ENCODE measurements around the gene WBP1.

DNA sequence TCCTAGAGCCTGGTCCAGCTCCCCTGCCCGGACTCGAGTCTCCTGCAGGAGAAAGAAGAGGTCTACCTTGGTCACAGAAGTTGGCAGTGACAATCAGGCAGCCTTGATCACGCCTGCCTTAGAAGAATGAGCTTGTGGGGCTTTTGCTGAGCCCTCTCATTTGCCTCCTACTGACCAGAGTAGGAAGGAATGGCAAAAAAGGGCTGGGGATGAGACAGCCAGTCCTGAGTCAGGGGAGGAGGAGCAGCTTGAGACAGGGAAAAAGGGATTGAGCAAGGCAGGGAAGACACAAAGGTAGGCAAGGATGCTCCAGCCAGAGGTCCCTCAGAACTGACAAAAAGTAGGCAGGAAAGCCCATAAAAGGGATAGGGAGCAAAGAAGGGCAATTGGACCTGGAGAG lies 30.7 kb upstream of the WBP1 start:
- TF ChIP-seq, protein P1, sequence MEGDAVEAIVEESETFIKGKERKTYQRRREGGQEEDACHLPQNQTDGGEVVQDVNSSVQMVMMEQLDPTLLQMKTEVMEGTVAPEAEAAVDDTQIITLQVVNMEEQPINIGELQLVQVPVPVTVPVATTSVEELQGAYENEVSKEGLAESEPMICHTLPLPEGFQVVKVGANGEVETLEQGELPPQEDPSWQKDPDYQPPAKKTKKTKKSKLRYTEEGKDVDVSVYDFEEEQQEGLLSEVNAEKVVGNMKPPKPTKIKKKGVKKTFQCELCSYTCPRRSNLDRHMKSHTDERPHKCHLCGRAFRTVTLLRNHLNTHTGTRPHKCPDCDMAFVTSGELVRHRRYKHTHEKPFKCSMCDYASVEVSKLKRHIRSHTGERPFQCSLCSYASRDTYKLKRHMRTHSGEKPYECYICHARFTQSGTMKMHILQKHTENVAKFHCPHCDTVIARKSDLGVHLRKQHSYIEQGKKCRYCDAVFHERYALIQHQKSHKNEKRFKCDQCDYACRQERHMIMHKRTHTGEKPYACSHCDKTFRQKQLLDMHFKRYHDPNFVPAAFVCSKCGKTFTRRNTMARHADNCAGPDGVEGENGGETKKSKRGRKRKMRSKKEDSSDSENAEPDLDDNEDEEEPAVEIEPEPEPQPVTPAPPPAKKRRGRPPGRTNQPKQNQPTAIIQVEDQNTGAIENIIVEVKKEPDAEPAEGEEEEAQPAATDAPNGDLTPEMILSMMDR (IDR thresholded peaks at IDR 0.05): no peak
- no peak for TF ChIP-seq POLR2AphosphoS5 (IDR thresholded peaks at IDR 0.05; ENCODE audit: low read depth, low read length)
